OCI-M2 (cell line): ENCODE results near the gene NSD1.
"Not testable (repeated sequence)": the region's sequence is repeated elsewhere in the genome, so short reads cannot be mapped to it uniquely, and the experiment has no call there.

Experiments used
- DNase-seq: peaks from one replicate; lab custom pipeline; 2025; ENCODE audit not compliant: unreplicated experiment; lab: John Stamatoyannopoulos, UW

Gene NSD1

DNA sequence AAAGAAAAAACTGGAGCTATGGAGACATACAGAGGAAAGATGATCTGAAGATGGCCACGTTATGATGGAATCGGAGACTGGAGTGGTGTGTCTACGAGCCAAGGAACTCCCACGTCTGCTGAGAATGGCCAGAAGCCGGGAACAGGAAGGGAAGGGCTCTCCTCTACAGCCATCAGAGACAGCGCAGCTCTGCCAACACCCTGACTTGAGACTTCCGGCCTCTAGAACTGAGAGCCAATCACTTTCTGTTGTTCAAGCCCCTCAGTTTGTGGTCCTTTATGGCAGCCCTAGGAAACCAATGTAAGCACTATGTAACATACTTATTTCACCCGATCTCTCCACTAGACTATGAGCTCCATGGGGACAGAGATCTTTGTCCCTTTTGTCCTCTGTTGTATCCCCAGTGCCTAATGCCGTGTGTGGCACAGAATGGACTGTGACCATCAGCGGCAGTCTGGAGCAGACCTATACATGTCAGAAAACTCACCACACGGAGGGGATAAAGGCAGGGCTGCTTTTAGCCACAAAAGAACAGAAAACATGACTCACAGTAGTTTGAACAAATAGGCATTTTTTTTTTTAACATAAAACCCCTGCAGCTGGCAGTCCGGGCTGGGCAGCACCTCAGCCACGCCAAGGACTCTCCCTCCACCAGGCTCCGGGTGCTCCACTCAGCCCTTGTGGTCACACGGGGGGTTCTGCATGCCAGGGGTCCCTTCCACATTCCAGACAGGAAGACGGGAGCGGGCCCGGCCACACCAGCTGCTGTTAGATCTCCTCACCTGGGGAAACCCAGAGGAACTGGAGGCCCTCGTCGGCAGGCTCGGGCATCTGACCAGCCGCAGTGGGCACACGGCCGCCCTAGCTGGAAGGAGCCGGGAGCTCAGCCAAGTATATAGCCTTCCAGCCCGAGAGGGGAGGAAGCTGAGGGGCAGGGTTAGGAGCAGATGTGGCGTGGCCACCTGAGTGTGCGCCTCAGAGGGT, 194.3 kb downstream of the NSD1 start:
- no peak for DNase-seq

DNA sequence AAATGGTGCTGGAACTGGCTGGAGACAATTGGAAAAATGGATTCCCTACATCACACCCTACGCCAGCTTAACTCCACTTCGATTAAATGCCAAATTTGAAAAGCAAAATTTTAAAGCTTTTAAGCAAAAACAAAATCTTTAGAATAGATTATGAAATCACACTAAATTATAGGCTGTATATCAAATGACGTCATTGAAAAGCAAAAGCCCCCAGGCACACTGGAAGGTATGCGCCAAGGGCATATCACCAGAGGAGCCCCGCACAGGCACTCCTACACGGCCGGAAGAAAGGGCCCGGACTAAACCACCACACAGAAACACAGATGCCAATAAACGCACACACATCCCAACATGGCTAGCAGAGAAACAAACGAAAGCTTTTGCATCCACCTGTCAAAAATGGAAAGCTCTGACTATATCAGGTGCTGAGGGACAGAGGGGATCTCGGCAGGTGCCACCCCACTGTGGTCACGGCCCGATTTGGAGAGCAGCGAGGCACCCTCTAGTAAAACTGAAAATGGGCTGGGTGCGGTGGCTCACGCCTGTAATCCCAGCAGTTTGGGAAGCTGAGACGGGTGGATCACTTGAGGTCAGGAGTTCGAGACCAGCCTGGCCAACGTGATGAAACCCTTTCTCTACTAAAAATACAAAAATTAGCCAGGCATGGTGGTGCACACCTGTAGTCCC, 195.1 kb downstream of the NSD1 start:
- DNase-seq = no peak

DNA sequence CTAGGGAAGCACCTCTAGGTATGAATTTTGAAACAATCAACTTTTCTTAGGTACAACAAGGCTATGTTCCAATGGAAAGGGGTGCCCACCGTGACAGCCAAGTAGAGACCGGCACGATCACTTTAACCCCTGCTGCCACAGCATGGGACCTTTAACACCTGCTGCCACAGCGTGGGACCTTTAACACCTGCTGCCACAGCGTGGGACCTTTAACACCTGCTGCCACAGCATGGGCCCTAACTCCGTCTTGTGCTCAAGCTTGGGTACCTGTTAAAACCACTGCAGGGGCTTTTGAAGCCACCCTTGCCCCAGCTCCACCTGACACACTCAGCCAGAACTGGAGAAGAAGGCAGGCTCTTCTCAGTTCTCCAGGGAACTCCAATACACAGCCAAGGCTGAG, 196.3 kb downstream of the NSD1 start:
- DNase-seq = no peak

DNA sequence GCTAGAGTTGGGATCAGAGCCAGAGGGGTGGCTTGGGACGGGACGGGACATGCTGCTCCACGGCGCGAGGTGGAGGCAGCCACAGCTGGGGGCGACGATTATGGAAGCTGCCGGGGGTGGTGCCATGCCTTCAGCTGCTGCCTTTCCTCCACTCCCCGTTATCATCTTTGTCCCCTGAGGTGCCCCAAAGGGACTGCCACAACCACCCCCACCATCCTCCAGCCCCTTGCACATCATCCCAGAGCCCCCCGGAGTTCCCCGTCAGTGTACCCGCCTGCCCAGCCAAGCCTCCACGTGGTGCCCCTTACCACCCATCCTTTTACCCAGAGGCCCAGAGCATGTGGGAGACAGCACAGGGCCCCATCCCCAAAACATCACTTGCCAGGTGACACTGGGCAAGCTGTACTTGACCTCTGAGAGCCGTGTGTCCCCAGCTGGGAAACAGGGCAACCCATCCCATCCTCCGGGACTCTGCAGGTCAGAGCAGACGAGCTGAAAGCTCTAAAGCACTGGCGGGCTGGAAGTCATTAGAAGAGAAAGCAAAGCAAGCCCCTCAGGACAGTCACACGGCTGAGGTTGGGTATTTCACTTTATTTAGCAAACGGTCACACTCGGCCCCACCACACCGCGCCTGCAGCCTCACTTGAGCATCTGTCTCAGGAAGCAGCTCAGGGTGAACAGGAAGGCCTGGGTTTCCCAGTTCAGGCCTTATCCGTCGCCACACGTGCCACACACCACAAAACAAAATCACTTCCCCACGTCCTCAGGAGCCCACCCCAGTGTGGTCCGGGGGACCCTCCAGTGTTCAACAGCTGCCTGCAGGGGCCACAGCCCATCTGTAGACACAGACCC, 197.6 kb downstream of the NSD1 start:
- DNase-seq = no peak

DNA sequence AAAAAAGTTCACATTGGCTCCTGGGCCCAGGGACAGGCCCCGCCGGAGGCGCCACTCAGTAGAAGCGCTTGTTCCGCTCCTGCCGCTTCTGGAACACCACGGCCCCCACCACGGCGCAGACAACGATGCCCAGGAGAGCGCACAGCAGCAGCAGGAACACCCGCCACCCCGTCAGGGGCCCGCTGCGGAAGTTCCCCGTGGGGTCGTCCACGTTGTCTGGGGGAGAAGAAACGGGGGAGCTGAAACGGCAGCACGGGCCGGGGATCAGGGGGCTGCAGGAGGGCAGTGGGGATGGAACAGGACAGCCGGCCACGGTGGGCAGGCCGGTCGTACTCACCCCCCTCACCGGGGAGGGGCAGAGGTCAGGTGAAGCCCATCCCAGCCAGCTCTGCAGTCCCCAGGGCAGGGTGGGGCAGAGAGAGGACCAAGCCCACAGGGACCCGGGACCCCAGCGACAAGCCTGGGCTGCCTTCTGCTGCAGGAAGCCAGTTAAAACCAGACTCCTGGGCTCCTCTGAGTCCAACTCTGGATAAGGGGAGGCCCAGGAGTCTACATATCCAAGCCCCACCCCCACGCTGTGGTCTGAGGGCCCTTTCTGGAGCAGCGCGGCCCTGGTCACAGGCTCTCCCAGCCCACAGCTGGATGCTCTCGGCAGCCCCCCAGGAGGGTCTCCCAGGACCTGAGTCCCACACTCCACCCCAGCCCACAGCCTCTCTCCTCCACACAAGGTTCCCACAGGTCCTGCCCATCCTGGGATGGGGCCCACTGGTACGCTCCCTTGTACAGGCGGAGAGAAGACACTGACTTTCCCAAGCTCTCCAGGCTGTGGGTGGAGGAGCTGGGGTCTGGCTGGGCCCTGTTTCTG, 198.7 kb downstream of the NSD1 start:
- no peak for DNase-seq

DNA sequence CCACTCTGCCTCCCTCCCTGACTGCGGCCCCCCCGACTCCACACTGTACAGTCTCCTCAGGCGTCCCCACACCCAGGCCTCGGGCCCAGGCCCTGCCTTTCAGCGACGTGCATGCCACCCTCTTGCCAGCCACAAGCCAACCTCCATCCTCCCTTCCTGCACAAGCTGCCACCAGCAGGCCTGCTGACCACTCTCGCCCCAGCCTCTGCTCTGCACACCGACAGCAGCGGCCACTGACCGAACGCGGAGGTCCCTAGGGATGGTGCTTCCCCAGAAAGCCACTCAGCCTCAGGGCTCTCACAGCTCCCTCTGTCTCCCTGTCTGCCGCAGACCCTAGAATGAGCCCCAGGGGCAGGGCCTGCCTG, 199.3 kb downstream of the NSD1 start:
- DNase-seq = no peak

DNA sequence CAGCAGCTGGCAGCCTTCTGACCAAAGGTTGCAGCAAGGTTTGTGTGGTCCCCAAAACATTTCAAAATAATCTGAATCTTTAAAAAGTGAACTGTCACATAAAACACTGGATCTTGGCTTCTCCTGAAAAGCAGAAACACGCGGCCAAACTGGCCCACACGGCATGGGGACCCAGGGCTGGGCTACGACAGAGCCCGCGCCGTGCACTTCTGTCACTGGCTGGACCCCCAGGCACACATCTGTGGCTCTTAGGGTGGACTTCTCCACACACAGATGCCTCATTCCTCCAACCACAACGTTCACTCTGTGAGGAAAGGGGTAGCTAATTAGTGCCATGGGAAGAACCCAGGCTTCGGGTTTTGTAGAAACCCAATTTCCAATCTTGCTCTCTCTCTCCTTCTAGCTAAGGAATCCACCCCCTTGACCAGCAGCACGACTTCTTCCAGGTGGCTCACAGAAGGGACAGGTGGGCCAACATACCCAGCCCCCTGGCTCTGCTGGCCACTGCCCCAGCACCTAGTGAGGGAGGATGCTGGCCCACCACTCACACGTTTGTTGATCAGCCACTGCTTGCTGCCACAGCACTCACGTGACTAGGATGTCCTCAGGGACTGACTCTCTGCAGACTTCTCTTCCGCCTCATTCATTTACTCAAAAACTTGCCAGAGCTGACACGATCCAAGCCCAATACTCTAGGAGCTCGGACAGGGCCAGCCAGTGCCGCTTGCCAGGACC, 200.0 kb downstream of the NSD1 start:
- no peak for DNase-seq

DNA sequence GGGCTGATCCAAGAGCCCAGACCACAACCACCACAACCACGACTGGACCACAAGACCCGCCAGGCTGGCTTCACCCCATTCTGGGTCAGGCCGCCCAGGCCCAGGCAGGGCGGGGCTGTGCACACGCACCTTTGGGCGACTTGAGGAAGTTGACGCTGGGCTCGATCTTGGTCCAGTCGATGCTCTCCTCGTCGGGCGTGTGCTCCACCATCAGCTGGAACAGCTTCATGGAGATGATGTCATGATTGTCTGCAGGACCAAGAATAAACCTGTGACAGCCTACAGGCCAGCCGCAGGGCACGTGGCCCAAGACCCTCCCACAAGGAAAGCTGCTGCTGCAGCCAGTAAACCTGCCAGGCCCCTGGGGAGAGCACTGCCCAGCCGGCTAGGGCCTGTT, 200.6 kb downstream of the NSD1 start:
- no peak for DNase-seq

DNA sequence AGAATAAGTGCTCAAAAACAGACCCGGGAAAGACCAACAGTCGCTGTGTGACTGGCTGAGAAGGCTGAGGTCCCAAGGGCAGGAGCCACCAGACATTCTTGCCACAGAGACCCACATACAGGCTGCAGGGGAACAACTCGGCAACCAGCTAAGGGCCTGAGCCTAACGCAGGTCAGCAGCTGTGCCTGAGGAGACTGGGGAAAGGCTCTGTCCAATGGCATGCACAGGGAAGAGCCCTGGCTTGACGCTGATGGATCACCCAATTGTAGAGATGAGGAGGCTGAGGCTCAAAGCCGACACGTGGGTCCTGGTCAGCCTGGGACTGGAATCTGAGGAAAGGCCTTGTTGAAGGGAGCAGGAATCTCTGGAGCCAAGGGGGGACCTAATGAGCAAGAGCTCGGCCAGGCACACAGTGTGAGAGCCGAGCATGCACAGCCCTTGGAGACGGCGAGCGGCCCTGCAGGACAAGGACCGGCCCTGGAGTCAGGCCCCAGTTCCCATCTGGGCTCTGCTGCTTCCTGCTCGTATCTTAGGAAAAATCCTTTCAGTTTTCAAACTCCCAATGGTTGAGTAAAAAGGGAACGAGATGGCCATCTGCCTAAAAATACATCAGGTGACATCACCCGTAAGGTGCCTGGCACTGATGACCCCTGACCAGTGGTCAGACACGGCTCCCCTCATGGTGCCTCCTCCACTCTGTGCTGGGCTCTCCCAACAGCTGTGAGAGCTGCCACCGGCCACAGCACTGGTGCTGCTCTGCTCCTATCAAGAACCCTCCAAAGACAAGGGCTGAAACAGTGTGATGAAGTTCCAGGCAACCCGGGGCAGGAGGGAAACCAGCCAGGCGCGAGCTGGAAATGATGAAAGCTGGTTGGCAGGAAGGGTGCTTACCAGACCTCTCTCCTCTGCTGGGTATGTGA, 201.5 kb downstream of the NSD1 start:
- no peak for DNase-seq

DNA sequence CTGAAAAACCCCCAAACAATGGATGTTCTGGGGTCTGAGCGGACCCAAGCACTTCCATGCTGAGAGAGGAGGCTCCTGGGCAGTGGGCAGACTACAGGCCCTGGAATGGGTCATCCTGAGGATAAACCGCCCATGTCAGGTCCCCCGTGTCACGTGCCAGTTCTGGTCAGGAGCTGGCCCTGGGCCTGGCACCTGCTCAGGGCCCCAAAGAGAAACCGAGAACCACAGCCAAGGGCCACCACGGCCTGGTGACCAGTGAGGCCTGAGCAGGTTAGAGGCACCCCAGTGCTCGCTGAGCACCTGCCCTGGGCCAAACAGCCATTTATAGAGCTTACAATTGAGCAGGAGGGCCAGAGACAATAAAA, 202.1 kb downstream of the NSD1 start:
- no peak for DNase-seq

DNA sequence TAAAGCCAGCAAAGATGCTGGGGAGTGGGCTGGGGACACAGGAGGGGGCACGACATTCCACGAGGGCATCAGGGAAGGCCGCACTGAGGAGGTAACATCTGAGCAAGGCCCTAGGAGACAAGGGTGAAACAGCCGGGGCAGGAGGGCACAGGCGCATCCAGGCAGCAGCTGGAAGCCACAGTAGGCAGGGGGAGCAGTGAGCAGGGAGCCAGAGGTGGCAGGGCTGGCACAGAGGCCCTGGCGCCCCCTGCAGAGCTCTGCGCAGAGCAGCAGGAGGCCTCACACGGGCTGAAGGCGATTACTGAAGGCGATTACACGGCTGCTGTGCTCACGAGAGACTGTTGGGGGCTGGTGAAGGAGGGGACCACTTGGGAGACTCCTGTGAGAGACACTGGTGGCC, 202.5 kb downstream of the NSD1 start:
- DNase-seq = no peak

DNA sequence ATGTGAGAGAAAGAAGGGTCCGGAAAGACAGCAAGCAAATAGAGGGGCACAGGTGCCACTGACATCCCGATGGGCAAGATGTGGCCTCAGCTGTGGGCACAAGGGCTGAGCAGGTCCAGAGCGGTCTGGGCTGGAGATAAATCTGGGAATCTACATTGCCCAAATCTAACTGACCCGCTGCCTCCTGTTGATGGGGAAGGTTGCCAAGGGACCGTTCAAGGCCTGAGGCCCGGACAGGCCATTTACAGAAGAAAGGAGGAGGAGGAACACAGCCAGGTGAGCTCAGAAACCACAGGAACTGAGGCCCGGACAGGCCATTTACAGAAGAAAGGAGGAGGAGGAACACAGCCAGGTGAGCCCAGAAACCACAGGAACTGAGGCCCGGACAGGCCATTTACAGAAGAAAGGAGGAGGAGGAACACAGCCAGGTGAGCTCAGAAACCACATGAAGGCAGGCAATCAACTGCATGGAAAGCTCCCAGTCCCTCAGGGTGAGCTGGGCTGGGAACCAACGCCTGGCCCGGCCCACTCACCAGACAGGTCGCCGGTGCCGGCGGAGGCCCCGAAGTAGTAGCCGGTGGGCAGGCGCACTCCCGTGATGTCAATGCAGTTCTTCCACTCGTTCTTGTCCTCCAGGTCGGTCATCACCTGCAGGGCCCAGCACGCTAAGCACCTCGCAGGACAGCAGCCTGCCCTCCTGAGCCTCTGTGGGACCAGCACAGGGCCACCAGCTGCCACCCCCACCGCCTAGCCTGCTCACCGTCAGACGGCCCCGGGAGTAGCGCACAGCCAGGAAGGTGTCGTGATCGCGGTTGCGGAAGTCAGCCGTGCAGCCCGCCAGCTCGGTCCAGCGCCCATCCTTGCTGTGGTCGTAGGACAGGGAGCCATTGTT, 203.3 kb downstream of the NSD1 start:
- DNase-seq = no peak

DNA sequence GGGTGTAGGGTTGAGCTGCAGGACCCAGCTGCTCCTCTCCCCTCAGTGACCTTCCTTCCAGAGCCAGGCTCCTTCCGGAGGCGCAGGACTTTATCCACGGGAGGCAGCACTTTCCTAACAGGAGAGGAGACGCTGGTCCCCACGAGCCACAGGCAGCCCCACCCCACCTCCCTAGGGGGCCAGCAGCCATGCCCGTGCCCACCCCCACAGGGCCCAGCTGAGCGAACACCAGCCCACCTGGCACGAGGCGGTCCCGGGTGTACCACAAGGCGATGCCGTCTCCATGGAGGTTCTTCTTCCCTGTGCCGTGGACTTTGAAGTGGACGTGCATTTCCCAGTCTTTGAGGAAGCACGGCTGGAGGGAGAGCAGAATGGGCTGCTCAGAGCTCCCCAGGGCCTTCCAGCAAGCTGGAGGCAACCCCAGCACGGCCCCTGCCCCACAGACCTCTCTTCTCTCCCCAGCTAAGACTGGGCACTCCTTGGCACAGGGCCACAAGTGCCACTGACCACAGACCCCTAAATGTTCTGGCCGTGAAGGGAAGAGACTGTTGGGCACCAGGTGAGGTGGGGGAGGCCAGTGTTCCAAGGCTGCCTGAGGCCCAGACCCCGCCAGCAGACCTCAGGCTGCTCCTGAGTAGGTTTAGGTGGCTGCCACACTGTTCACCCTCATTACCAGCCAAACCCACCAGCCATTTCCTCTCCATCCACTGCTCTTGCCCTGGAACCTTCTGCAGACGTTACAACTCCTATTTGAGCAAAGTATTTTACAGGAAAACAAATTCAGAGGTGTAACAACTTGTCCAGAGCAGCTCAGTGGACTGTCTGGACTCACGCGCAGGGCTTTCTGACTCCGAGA, 204.9 kb downstream of the NSD1 start:
- DNase-seq = no peak

DNA sequence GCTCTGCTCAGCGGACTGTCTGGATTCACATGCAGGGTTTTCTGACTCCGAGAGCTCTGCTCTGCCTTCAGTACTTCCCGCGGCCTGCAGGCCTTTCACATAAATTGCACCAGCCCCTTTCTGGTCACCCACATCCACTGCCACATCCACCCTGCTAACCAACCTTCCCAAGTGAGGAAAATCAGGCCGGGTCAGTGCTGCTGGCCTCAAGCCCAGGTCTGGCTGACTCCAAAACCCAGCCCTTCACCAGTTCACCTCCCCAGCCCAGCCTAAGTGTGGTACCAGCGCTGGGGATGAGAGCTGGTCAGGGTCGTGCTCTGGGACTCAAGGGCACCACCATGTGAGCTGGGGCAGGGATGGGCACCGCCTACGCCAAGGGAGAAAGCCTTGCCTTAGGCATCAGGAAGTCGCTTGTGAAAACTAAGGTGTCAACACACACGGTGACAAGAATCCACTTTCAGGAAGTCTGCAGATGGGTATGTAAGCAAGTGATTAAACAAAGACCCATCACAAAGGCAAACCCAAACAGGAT, 205.6 kb downstream of the NSD1 start:
- DNase-seq = no peak

DNA sequence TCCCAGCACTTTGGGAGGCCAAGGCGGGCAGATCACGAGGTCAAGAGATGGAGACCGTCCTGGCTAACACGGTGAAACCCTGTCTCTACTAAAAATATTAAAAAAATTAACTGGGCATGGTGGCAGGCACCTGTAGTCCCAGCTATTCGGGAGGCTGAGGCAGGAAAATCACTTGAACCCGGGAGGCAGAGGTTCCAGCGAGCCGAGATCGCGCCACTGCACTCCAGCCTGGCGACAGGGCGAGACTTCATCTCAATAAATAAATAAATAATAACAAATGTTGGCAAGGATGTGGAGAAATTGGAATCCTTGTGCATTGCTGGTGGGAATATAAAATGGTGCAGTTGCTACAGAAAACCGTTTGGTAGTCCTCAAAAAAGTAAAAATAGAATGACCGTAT, 209.4 kb downstream of the NSD1 start:
- DNase-seq = not testable (repeated sequence)

DNA sequence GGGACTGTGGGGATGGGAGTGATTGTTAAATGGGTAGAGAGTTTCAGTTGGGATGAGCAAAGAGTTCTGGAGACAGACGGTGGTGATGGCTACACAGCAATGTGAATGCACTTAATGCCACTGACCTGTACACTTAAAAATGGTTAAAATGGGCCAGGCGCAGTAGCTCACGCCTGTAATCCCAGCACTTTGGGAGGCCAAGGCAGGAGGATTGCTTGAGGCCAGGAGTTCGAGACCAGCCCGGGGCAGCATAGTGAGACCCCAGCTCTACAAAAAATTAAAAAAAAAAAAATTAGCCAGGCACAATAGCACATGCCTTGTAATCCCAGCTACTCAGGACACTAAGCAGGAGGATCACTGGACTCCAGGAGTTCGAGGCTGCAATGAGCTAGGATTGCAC, 210.2 kb downstream of the NSD1 start:
- DNase-seq = no peak

DNA sequence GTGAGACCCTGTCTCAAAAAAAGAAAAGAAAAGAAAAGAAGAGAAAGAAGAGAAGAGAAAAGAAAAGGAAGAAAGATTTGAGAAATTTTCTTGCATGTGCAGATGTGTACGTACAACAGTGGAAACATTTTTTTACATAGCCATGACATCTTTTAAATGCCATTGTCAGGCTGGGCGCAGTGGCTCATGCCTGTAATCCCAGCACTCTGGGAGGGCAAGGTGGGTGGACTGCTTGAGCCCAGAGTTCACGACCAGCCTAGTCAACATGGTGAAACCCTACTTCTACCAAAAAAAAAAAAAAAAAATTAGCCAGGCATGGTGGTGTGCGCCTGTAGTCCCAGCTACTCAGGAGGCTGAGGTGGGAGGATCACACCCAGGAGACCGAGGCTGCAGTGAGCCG, 211.3 kb downstream of the NSD1 start:
- DNase-seq = no peak
